ENCODE results near the gene NMNAT1.

Gene NMNAT1

GRCh38 chr1:9942399-9942938 lies 806 bp upstream of the NMNAT1 start:
- Histone ChIP-seq H3K9me3 (ENCODE audit: severe bottlenecking) (no peaks in the 10 kb centered on the region), H3K4me1 (ENCODE audit: insufficient read depth, poor library complexity, severe bottlenecking) (peaks cover 4% of the 10 kb centered on the region), H3K36me3 (ENCODE audit: low read depth) (peaks cover 17% of the 10 kb centered on the region), H3K4me3 (ENCODE audit: severe bottlenecking) (peak overlapping the region; percentile 58), H3K27ac (ENCODE audit: poor library complexity, severe bottlenecking) (peak overlapping the region; percentile 92), H3K27me3 (ENCODE audit: insufficient read depth, poor library complexity, severe bottlenecking) (no peaks in the 10 kb centered on the region)
- ATAC-seq (ENCODE audit: low read depth) (peak; percentile 36), DNase-seq (ENCODE audit: low spot score) (no peak)
- TF ChIP-seq, protein P1, sequence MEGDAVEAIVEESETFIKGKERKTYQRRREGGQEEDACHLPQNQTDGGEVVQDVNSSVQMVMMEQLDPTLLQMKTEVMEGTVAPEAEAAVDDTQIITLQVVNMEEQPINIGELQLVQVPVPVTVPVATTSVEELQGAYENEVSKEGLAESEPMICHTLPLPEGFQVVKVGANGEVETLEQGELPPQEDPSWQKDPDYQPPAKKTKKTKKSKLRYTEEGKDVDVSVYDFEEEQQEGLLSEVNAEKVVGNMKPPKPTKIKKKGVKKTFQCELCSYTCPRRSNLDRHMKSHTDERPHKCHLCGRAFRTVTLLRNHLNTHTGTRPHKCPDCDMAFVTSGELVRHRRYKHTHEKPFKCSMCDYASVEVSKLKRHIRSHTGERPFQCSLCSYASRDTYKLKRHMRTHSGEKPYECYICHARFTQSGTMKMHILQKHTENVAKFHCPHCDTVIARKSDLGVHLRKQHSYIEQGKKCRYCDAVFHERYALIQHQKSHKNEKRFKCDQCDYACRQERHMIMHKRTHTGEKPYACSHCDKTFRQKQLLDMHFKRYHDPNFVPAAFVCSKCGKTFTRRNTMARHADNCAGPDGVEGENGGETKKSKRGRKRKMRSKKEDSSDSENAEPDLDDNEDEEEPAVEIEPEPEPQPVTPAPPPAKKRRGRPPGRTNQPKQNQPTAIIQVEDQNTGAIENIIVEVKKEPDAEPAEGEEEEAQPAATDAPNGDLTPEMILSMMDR (IDR thresholded peaks at IDR 0.05; ENCODE audit: poor library complexity, severe bottlenecking) = peak; percentile 80

GRCh38 chr1:9946315-9946714 lies 3.0 kb downstream of the NMNAT1 start:
- Histone ChIP-seq H3K4me3 (ENCODE audit: severe bottlenecking) (no peak overlapping the region), H3K36me3 (ENCODE audit: low read depth) (peaks cover 20% of the 10 kb centered on the region), H3K9me3 (ENCODE audit: severe bottlenecking) (no peaks in the 10 kb centered on the region), H3K4me1 (ENCODE audit: insufficient read depth, poor library complexity, severe bottlenecking) (peaks cover 8% of the 10 kb centered on the region), H3K27me3 (ENCODE audit: insufficient read depth, poor library complexity, severe bottlenecking) (no peaks in the 10 kb centered on the region), H3K27ac (ENCODE audit: poor library complexity, severe bottlenecking) (no peak overlapping the region)
- TF ChIP-seq, protein P1 (IDR thresholded peaks at IDR 0.05; ENCODE audit: poor library complexity, severe bottlenecking) = no peak
- ATAC-seq (ENCODE audit: low read depth) = no peak
- no peak for DNase-seq (ENCODE audit: low spot score)

GRCh38 chr1:9957726-9958125 lies 14.5 kb downstream of the NMNAT1 start:
- no peak overlapping the region for H3K27ac ChIP-seq (ENCODE audit: poor library complexity, severe bottlenecking)
- TF ChIP-seq, protein P1 (IDR thresholded peaks at IDR 0.05; ENCODE audit: poor library complexity, severe bottlenecking) = no peak
- DNase-seq (ENCODE audit: low spot score) (no peak), ATAC-seq (ENCODE audit: low read depth) (no peak)
- H3K4me1 ChIP-seq (ENCODE audit: insufficient read depth, poor library complexity, severe bottlenecking) = peaks cover 6% of the 10 kb centered on the region
- no peak overlapping the region for H3K4me3 ChIP-seq (ENCODE audit: severe bottlenecking)
- no peaks in the 10 kb centered on the region for H3K9me3 ChIP-seq (ENCODE audit: severe bottlenecking)
- no peaks in the 10 kb centered on the region for H3K27me3 ChIP-seq (ENCODE audit: insufficient read depth, poor library complexity, severe bottlenecking)
- no peaks in the 10 kb centered on the region for H3K36me3 ChIP-seq (ENCODE audit: low read depth)

DNA sequence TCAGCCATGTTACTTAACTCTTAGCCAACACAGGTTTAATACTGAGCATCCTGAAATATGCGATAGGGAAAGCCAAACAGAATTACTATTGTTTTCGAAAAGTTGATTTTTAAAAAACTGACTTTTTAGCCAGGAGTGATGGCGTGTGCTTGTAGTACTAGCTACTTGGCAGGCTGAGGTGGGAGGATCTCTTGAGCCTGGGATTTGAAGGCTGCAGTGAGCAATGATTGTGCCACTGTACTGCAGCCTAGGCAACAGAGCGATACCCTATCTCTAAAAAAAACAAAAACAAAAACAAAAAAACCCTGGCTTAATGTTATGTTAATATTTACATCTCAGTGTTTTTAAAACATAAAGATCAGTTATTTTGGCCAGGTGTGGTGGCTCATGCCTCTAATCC lies 16.7 kb downstream of the NMNAT1 start:
- ATAC-seq (ENCODE audit: low read depth) = no peak

More for the DNA sequence above, 16.7 kb downstream of the NMNAT1 start:
- Histone ChIP-seq H3K27me3 (ENCODE audit: insufficient read depth, poor library complexity, severe bottlenecking) (no peaks in the 10 kb centered on the region), H3K9me3 (ENCODE audit: severe bottlenecking) (no peaks in the 10 kb centered on the region), H3K27ac (ENCODE audit: poor library complexity, severe bottlenecking) (no peak overlapping the region), H3K4me3 (ENCODE audit: severe bottlenecking) (no peak overlapping the region), H3K4me1 (ENCODE audit: insufficient read depth, poor library complexity, severe bottlenecking) (peaks cover 6% of the 10 kb centered on the region), H3K36me3 (ENCODE audit: low read depth) (0 out of 2 replicates have a peak, but pooled peaks cover 2% of the 10 kb centered on the region)
- DNase-seq (ENCODE audit: low spot score) = no peak
- TF ChIP-seq, protein P1 (IDR thresholded peaks at IDR 0.05; ENCODE audit: poor library complexity, severe bottlenecking) = no peak

Data from RWPE2 (cell line).